GM18498 (cell line): ENCODE results near the gene ANKRD50.

Source experiments
- ATAC-seq: cut with Tn5 transposase; IDR thresholded peaks from one replicate; pipeline ENCODE4 v1.9.1; 2021; ENCODE audit warnings: mild to moderate bottlenecking, moderate library complexity; ENCODE audit not compliant: unreplicated experiment

Gene ANKRD50, protein sequence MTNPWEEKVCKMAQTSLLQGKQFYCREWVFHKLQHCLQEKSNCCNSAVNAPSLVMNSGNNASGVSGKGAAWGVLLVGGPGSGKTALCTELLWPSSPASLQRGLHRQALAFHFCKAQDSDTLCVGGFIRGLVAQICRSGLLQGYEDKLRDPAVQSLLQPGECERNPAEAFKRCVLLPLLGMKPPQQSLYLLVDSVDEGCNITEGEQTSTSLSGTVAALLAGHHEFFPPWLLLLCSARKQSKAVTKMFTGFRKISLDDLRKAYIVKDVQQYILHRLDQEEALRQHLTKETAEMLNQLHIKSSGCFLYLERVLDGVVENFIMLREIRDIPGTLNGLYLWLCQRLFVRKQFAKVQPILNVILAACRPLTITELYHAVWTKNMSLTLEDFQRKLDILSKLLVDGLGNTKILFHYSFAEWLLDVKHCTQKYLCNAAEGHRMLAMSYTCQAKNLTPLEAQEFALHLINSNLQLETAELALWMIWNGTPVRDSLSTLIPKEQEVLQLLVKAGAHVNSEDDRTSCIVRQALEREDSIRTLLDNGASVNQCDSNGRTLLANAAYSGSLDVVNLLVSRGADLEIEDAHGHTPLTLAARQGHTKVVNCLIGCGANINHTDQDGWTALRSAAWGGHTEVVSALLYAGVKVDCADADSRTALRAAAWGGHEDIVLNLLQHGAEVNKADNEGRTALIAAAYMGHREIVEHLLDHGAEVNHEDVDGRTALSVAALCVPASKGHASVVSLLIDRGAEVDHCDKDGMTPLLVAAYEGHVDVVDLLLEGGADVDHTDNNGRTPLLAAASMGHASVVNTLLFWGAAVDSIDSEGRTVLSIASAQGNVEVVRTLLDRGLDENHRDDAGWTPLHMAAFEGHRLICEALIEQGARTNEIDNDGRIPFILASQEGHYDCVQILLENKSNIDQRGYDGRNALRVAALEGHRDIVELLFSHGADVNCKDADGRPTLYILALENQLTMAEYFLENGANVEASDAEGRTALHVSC (N-terminal part only)

DNA sequence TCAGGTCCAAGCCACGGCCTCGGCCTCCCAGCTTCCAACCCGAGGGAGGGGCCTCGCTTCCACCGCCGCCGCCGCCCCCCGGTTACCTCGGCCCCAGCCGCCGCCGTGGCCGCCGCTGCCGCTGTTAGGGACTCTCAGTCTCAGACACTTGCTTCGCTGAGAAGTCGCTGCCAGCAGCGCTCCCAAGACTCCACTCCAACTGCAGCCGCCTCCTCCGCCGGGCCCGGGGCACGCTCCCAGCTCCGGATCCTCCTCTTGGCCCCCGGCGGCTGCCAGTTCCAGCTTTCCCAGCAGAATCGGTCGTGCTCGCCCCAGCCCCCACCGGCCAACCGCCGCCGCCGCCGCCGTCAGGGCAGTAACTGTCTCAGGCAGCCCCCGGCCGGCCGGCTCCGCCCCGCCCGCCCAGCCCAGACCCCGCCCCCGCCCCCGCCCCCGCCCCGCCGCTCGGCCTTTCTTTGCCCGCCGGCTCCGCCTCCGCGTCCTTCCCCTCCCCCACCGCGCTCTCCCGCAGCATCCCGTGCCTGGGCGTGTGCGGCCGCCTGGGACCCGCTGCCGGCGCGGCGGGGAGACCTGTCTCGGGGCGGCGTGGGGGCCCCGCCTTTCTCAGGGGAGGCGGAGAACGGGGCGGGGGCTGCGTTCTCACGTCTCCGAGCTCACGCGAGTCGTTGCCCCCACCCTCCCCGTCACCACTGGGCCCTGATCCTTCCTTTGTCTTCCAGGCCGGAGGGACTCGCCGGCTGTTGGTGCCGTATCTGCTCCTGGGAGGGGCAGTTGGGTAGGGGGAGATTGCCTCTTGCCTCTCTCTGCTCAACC, at the start of gene ANKRD50:
TSS of gene ANKRD50 (minus strand) at position 361 of the 813 bp plus-strand sequence. CDS start 2,221 bp downstream, outside the sequence.
- peak; percentile 80 for ATAC-seq

DNA sequence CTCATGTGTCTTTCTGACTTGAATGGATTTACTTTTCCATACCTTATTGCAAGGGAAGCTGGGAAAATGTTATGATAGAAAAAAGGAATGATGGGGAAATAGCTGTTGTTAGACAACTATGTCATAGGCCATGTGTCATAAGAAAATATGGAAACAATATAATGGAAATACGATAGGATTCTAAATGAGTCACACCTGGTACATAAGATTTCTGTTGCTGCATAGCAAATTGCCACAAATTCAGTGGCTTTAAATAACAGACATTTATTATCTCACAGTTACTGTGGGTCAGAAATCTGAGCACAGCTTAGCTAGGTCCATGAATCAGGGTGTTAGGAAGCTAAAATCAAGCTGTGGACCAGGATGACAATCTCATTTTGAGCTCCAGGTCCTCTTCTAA, 44.6 kb upstream of the ANKRD50 start:
- no peak for ATAC-seq

DNA sequence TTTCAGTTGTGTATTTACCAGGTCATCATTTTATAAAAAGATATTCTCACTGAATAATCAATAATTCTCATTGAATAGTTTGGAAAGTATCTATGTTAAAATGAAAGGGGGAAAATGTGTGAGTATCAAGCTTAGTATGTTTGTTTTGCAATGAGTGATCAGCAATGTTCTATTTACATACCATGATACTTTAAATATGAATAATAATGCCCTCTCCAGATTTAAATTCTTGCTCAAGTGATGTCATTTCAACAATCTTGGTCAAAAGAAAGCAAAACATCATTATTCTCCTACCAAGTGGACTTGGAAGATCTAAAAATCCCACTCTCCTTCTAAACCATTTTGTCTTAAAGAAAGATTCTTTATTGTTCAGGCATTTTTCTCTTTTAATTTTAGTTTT, 42.1 kb upstream of the ANKRD50 start:
- ATAC-seq, result no peak

DNA sequence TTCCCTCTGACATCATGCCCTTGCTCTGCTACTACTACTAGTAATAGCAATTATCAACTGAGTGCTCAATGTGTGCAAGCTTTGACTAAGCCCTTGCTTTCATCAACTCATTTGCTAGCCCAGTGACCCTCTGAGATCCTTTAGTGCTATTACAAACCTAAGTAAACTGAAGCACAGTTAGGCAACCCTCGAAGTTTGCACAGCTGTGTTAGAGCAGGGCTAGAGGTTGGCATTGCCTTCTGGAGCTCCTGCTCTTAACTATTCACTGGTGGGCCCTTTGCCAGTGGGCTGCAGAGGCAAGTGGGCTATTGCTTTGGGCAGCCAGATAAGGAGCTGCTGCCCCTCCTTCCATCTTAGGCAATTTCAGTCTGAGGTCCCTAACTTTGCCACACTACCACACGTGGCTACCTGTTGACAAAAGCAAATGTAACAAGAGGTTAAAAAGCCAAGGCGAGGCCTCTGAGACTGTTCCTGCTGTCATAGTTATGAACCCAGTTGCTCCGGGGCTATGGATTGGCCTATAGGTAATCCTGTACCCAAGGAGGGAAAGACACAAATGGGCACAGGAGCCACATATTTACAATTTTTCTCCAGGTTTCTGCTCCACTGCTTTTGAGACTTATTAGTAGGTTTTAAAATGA, 41.5 kb upstream of the ANKRD50 start:
- ATAC-seq, result no peak

DNA sequence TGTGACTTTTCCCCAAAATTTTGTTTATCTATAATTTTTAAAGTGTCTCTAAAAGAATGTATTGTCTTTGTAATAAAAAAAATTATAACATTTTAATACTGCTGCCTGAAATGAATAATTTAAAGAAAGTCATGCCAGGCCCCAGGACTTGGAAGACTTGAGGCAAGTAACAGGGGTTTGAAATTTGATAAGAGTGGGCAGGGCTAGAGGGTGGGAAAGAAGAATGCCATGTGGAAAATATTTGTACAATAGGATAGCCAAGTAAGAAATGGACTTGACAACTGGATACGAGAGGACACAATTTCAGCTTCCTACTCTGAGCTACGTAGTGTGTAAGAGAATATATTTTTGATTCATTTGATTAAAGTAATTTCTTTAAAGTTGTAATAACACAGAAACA, 36.9 kb upstream of the ANKRD50 start:
- no peak for ATAC-seq

DNA sequence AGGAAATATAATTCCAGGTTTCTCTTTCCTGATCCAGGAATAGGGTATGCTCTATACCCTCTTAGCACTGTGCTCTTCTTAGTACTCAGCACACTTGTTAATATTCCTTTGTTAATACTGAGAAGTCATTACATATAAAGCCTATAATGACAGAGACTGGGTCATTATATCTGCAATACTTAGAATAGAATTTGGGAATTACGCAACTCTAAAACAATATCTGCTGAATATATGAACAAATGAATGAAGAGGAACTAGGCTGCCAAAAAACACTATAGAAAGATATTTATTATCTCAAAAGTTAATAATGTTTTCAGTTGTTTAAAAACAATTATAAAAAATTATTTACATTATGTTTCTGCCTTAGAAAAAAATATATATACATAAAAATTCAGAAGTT, 36.4 kb upstream of the ANKRD50 start:
- ATAC-seq, result no peak

DNA sequence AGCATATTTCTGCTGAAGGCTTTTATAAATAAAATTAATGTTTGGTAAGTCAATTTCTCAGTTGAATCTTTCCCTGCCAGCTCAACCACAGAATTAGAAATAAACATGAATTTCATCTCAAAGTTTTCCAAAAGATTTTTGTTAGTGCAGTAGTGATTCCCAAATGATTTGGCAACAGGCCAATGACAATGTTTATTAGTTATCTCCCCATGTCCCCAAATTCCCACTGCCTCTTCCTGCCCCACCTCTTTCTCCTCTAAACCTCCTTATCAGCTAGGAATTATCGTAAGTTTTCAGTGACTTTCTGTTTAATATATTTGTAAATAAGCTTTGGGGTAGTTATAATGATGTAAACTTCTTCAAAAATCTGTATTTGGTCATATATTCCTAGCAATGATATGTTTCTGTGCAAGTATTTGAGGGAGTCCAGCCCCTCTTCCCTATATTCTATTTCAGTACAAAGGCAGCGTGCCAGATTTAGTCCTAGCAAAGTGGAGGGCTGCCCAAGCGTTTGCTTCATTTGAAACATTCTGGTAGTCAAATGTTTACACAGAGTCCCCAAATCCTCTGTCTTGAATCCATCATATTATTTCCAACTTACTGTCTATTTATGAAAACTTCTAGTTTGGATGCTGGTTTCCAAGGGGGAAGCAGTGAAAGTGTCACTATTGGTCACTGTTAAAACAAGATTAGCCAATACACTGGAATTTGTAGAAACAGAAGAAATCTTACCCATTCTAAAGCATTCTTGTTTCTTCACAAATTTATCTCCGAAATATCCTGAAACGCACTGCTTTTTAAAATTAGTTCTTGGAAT, 33.7 kb upstream of the ANKRD50 start:
- ATAC-seq, result no peak

DNA sequence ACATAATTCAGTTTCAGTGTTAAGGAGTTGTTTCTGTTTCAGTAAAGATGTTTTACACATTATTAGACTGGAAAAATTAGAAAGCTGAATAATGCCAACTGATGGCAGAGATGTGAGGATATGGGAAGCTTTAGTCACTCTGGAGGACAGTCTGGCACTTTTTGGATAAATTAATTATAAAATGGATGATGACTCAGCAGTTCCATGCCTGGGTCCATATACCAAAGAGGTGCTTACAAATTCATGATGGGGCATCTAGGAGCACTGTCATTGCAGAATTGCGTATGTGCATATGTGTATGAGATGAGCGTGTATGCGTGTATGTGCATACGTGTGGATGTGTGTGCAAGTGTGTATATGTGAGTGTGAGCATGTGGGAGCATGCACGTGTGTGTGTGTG, 31.2 kb upstream of the ANKRD50 start:
- ATAC-seq, result no peak

DNA sequence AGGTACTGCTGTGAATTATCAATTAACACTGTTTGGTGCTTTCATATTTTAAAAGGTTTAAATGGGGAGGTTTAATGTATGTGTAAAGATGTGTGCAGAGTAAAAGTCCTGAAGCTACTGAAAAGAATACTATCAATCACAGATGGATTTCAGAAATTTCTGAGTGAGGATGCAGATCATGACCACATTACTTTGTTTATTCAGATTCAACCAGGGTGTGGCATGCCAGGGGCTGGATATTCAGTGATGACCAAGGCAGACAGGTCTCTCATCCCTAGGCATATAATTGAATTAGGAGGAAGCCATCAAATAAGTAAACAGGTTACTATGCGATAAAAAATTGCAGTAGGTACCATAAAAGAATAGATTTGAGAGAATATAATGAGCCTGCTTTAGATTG, 28.0 kb upstream of the ANKRD50 start:
- no peak for ATAC-seq

DNA sequence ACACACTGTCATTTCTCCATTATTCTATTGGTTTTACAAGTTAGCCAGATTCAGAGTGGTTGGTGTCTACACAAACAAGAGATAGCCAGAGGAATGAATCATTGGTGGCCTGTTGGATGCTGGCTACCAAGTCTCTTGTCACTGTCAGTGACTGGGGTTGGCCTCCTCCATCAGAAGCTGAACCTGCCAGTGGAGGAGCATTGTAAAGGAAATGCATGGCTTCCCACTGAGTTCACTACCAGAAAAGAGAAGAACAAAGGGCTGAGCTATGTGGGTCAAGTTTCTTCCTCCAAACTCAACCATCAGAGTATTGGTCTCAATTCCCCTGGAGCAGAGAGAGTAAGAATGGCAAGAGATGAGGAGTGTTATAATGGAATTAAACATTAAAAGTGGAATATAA, 26.5 kb upstream of the ANKRD50 start:
- no peak for ATAC-seq

DNA sequence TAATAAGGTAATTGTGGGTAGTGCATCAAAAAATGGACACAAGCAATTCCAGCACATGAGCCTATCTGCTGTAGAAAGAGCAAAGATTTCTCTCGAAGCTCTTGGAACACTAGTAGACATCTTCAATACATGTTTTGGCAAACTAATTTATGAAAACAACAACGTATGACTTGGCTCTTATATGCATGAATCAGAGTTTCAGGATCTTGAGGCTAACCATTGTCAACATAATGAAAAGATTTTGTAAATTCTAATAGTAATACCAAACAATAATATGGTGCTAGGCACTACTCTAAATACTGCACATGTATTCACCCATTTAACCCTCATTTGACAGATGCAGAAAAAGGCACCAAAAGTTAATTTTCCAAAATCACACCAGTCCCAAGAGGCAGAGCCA, 25.1 kb upstream of the ANKRD50 start:
- no peak for ATAC-seq

DNA sequence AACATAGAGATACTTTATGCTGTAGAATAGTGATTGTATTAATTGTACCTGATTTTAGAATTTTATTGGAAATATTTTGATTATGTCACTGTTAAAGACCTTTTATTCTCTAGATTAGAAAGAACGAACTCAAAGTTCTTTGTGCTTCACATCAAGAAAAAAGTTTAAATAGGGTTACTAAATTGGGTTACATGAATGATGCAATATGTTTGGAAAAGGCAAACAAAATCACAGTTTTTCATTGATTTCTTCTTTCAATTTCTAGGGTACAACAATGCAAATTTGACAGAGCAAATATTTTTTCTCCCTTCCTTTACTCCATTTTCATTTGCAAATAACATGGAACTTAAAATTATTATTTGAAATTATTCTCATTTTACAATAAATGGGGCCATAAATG, 24.0 kb upstream of the ANKRD50 start:
- no peak for ATAC-seq

DNA sequence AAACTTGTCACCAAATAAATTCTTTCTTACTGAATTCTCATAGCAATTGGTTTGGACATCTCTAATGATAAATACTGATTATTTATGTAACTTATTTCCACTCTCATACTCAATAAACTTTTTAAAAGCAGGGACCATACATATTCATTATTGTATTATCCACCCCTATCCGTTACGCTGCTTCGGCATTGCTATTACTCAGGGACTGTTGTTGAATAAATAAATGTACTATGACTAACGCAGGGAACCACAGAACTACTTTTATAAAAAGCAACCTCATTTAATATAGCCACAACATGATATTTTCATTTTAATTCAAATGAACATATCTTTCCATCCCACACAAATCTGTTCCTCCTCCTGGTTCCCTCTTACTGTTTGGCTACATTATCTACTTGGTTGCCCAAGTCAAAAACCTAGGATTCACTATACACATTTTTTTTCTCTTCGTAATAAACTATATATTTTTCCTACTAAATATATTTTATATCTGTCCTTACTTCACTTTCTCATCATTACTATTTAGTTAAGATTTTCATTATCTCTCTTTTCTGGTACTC, 14.9 kb upstream of the ANKRD50 start:
- ATAC-seq, result no peak

DNA sequence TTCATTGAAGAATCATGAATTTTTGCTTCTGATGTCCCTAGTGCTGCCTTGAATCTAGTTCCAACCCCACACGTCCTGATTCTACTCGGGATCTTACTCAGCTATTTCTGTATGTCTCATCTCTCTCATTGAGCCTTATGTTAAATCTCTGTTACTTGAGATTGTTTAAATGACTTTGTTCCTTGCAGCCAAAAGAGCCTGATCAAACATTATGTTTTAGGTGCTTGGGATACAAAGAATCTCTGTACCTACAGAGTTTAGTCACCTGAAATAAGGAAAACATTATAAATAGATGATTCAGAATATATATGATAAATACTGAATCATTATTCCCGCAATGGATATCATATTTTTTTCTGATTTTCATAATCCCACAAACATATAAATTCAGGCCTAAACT, 13.7 kb upstream of the ANKRD50 start:
- ATAC-seq, result no peak

DNA sequence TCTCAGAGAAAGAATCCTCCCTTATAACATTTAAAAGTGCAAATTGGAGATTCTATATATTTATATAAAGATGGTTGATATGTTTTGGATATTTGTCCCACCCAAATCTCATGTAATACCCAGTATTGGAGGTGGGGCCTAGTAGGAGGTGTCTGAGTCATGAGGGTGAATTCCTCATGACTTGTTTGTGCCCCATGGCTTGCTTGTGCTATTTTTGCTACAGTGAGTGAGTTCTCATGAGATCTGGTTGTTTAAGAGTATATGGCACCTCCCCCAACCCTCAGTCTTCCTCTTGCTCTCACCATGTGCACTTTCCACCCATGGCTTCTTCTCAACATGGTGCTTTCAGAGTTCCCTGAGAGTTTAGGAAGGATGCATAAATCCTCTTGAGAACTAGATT, 9.5 kb upstream of the ANKRD50 start:
- ATAC-seq, result no peak

DNA sequence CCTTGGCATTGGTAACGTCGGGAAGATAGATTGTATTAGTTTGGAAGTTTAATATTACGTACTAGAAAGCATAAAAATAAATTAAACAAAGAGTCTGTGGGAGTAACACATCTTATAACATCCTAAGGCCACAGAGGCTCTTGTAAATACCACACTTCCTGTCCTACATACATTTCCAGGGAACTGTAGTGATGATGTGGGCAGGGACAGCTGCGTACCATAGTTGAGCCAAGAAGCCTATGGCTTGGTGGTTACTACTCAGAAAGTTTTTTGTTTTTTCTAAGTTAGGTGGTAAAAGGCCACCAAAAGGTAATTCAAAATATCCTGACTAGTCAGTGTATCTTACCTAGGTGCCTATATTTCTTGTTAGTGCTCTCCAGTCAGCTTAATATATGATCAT, 4.6 kb upstream of the ANKRD50 start:
- ATAC-seq, result no peak

DNA sequence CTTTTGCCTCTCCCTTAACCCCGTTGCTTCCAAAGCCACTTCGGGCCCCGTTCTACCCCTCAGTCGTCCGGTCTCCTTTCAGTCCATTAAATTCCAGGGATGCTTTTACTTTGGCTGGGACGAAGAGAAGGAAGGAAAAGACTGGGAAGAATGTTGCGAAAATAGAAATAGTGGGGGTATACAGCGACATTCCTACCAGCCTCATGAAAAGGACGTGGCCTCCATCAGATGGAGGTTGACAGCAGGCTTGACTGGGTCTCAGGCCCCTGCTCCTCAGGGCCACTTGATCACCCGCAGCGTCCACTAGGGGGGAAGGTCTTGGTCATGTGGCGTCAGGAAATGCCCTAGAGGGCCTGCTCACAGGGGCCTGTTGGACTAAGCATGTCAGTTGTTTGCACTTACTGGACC, 657 bp upstream of the ANKRD50 start:
- ATAC-seq, result peak; percentile 46

DNA sequence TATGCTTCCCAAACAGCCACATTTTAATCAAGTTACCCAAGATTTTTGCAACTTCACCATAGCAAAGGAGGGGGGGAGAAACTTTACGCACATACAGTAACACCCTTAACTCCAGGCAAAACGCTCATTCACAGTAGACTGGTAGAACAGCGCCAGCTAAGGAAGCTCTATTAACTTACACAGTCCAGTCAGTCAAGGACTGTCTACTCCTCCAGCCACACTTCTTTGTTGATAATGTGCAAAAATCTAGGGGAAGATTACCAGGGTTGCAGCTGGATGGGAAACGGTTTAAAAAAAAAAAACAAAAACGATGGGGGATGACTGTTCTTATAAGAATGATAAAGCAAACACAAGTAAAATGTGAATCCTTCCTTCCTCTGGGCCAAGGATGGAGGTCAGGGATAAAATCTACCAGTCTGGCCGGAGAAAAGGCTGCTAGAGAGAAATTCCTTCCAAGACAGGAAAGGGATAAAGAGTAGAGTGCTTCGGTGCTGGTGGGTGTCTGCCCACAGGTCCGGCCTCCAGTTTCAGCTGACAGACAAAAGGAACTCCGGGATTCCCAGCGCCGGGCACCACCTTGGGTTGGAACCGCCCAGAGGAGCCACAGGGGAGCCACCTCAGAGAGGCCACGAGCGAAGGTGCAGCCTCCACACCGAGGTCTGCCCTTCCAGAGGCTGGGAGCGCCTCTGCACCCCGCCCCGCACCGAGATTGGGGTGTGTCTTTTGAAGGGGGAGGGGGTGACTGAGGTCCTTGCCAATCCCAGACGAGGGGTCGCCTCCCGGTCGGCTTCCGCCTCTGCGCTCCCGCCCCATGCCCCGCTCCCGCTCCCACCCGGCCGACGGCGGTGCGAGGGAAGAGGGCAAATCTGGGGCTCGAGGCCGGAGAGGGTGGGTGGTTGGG, 811 bp downstream of the ANKRD50 start:
- peak; percentile 24 for ATAC-seq
